GM12801 (cell line): ENCODE results near the gene SUFU.

Experiments
- TF ChIP-seq, protein P1 (sequence below): IDR thresholded peaks from one replicate; pipeline ENCODE4 v1.5.1; 2011; ENCODE audit warnings: control low read depth; ENCODE audit not compliant: insufficient read length; ENCODE audit errors: extremely low read depth

SUFU gene

DNA sequence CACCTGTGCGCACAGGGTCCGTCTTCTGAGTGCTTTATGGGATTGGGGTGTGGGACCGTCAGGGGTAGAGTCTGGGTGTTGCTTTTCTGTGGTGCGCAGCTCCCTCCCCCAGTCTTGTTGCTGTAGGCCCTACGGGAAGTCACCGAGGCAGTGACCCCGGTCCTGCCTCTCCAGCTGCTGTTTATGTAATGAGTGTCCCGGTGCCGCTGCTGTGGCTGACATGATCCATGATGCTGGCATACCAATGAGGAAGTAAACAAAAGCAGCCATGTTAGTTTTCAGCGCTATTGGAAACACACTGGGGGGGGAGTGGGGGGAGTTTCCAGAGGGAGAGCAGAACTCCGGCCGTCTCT, 141.6 kb downstream of the SUFU start:
- TF ChIP-seq, protein P1, sequence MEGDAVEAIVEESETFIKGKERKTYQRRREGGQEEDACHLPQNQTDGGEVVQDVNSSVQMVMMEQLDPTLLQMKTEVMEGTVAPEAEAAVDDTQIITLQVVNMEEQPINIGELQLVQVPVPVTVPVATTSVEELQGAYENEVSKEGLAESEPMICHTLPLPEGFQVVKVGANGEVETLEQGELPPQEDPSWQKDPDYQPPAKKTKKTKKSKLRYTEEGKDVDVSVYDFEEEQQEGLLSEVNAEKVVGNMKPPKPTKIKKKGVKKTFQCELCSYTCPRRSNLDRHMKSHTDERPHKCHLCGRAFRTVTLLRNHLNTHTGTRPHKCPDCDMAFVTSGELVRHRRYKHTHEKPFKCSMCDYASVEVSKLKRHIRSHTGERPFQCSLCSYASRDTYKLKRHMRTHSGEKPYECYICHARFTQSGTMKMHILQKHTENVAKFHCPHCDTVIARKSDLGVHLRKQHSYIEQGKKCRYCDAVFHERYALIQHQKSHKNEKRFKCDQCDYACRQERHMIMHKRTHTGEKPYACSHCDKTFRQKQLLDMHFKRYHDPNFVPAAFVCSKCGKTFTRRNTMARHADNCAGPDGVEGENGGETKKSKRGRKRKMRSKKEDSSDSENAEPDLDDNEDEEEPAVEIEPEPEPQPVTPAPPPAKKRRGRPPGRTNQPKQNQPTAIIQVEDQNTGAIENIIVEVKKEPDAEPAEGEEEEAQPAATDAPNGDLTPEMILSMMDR = no peak

DNA sequence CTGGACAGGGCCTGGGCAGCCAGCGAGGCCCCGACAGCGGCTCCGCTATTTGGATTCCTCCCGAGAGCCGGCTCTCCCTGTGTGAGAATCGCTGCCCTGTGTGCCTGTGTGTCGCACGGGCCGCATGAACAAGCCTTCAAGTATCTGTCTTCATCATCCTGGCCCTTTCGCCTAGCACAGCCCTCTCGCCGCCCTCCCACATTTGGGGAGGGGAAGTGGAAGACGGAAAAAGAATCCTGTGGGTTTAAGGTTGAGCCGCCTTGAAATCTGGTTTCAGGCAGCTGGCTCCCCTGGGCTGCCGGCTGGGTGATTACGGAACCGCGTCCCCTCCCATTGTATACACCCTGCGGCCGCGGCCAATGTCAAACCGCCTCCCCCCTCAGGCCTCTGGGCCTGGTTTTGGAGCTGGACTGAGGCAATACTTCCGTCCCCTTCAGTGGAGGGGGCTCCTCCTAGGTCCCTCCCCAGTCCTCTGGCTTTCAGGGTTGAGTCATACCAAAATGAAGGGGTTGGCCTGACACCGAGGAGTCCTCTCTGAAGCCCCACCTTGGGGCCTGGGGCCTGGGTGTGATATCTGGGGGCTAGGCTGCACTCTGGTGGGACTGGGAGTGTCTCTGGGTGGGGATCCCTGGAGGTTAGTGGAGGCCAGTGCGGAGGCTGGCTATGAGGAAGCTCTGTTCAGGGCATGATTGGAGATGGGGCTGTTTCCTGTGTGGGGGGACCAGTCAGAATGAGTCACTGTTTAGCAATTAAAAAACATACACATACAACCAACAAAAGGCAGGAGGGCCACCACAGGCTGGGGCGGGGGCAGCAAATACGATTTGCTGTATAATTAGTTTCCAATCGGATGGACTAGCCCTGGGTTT, 142.2 kb downstream of the SUFU start:
- TF ChIP-seq, protein P1 = no peak

DNA sequence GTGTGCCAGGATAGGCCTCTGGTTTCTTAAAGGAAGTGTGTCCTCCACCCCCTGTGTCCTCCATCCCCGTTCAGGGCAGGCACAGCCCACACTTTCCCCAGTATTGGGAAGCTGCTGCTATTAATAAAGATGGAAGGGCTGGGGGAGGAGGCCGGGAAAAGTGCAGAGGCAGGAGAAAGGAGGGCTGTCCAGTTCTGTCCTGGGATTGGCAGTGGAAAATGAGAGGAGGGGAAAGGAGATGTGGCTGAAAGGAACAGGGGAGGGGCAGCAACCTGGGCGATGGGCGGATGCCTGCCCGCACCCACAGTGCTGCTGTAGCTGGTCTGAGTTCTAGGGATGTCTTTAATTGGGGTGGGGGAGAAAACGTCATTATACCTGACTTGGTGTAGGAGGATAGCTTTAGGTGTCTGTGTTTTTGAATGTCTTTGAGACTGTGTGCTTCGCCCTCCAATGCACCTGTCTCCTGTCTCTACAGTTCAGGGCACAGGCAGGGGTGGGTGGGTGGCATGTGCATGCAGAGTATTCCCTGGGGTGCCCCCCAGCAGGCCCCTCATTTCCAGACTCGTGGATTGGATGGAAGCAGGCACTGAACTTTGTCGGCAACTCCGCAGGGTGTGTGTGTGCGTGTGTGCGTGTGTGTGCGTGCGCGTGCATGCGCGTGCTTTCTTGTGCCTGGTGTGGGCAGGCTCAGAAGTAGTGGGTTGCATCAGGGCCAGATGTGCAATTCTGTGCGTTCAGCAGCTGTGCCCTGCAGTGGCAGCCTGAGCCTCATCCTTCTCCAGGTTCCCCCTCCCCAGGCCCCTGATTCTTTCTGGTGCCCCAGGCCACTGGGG, 143.1 kb downstream of the SUFU start:
- TF ChIP-seq, protein P1 = no peak

DNA sequence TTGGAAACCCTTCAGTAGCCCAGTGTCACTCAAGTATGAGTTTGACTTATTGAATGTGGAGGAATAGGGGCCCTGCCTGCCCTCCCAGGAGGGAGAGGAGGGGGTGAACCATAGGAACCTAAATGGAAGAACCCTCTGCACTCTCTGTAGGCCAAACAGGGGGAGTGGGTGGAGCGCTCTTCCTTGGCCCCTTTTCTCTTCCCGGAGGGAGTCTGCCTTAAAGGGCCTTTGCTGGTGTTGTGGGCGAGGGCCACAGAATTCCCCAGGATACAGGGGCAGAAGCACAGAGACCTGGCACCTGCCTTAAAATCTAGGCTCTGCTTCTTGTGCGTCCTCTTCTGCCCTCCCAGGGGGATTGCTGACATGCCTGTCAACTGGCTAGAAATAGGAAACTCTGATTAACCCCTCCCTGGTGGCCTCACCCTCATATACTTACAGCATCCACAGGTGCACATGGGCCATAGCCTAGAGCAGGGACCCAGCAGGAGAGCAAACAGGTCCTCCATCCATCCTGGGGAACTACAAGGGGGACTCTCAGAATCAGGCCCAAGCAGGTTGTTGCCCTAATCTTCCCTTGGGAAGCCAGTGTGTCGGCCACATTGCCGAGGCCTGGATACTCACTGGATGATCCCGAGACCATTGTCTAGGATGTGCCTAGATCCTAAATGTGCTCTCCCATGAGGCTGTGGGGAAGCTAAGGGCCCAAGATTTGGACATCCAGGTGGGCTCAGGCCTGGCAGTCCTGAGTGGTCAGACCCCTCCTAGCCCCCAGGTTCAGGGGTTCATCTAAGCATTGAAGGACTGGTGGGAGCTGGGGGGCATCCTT, 143.9 kb downstream of the SUFU start:
- TF ChIP-seq, protein P1 = no peak

DNA sequence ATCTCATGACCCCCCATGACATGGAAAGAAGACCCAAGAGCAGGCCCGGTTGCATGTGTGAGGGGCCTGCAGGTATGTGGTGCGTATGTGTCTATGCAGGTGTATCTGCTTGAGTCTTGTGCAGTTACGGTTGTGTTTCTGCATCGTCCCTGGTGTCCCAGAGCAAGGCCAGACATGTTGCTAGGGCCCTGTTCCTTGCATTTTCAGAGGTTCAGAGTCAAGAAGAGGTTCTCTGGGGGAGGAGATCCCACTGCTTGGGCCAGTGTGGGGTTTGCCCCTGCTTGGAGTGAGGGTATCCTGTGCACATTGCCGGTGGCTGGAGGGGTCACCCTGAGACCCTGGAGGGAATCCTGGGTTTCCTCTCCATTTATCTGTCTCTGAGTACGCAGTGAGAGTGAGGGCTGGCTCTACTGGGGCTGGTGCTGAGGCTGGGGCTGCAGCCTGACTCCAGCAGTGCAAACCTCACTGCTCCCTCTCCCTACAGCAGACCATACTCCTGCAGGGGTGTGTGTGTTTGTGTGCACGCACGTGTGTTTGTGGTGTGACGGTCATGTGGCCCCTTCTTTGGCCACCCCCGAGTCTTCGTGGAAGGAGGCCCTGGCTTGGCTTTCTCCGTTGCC, 144.6 kb downstream of the SUFU start:
- TF ChIP-seq, protein P1 = no peak

DNA sequence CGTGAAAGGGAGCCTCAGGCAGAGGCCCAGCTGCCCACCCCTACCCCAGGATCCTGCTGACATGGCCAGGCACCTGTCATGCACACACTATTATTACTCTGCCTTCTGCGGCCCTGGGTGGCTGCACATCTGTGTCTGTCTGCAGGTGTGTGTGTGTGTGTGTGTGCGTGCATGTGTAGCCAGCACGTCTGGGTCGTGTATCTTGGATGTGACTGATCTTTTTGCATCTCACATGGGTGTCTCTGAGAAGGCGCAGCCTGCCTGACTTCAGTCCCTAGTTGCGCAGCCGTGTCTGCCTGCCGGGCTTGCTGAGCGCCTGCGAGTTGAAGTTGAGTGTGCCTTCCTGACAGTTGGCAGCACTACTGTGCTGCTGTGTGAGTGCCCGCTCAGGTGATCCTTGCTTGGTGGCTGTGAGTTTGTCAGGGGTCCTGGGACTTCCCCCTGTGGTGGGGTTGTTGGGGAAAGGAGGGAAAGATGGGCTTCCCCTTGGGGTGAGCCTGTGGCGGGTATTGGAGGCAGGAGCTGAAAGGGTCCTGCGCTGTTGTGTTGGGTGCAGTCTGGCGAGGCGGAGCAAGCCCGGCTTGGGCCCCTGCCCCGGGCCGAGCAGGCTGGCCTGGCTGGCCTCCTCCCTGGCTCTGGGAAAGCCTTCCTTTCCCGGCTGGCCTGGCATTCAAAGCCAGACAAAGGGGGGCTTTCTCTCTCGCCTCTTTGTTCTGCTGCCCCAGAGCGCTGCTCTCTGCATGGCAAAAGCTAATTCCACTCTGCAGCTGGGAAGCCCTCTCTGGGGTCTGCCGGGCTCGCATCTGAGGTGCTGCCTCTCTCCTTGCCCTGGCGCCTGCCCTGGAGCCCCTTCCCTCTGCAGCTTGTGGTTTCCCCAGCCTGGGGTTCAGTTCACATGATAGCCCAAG, 145.4 kb downstream of the SUFU start:
- TF ChIP-seq, protein P1 = no peak
